IPS-20b (cell line): ENCODE data around the gene SORL1.

Source experiments
- H3K27ac ChIP-seq: one replicate; pipeline ENCODE4 v1.5.1; 2013; ENCODE audit warnings: low read length
- H3K27me3 ChIP-seq: 2 replicates; pipeline ENCODE4 v1.6.1; 2013; ENCODE audit warnings: mild to moderate bottlenecking, low read length, inconsistent platforms; ENCODE audit not compliant: insufficient read depth
- H3K36me3 ChIP-seq: 2 replicates; pipeline ENCODE4 v1.6.1; 2013; ENCODE audit warnings: low read depth, mild to moderate bottlenecking, inconsistent platforms, low read length, moderate library complexity; ENCODE audit not compliant: insufficient read depth
- H3K4me1 ChIP-seq: 2 replicates; pipeline ENCODE4 v1.6.1; 2013; ENCODE audit warnings: mild to moderate bottlenecking, control low read depth, inconsistent platforms, low read length, moderate library complexity; ENCODE audit not compliant: insufficient read depth
- H3K4me3 ChIP-seq: 2 replicates; pipeline ENCODE4 v1.5.1; 2013; ENCODE audit warnings: mild to moderate bottlenecking, low read length, inconsistent platforms
- H3K9ac ChIP-seq: 2 replicates; pipeline ENCODE4 v1.6.1; 2013; ENCODE audit warnings: low read depth, mild to moderate bottlenecking, inconsistent platforms, low read length, moderate library complexity
- H3K9me3 ChIP-seq: 2 replicates; pipeline ENCODE4 v1.6.1; 2013; ENCODE audit warnings: mild to moderate bottlenecking, low read depth, low read length, inconsistent platforms; ENCODE audit not compliant: insufficient read depth

The SORL1 gene

GRCh38 chr11:121575963-121576290 is 123.8 kb downstream of the SORL1 start:
- peaks cover 98% of the 10 kb centered on the region for H3K36me3 ChIP-seq
- no peak overlapping the region for H3K4me3 ChIP-seq
- H3K4me1 ChIP-seq, result no peaks in the 10 kb centered on the region
- no peak overlapping the region for H3K9ac ChIP-seq
- no peak overlapping the region for H3K27ac ChIP-seq
- peaks cover 8% of the 10 kb centered on the region; the same call in 1 of the 2 replicates for H3K9me3 ChIP-seq
- no peaks in the 10 kb centered on the region for H3K27me3 ChIP-seq

GRCh38 chr11:121576531-121576930 is 124.4 kb downstream of the SORL1 start:
- Histone ChIP-seq H3K27ac (no peak overlapping the region), H3K4me1 (no peaks in the 10 kb centered on the region), H3K36me3 (peaks cover 98% of the 10 kb centered on the region), H3K4me3 (no peak overlapping the region), H3K27me3 (no peaks in the 10 kb centered on the region), H3K9ac (no peak overlapping the region), H3K9me3 (peaks cover 8% of the 10 kb centered on the region; the same call in 1 of the 2 replicates)

- no peak overlapping the region for H3K4me3 ChIP-seq
- H3K9me3 ChIP-seq, result peaks cover 8% of the 10 kb centered on the region; the same call in 1 of the 2 replicates
- H3K4me1 ChIP-seq, result no peaks in the 10 kb centered on the region
- no peak overlapping the region for H3K9ac ChIP-seq
- no peaks in the 10 kb centered on the region for H3K27me3 ChIP-seq
- peaks cover 98% of the 10 kb centered on the region for H3K36me3 ChIP-seq
- H3K27ac ChIP-seq, result no peak overlapping the region
Observed at GRCh38 chr11:121577106-121577848, 125.2 kb downstream of the SORL1 start.

GRCh38 chr11:121578251-121578976 is 126.3 kb downstream of the SORL1 start:
- Histone ChIP-seq H3K9ac (no peak overlapping the region), H3K9me3 (peaks cover 8% of the 10 kb centered on the region; the same call in 1 of the 2 replicates), H3K36me3 (peaks cover 100% of the 10 kb centered on the region), H3K4me3 (no peak overlapping the region), H3K4me1 (no peaks in the 10 kb centered on the region), H3K27me3 (no peaks in the 10 kb centered on the region), H3K27ac (no peak overlapping the region)

- Histone ChIP-seq H3K9me3 (peaks cover 8% of the 10 kb centered on the region; the same call in 1 of the 2 replicates), H3K36me3 (peaks cover 100% of the 10 kb centered on the region), H3K9ac (no peak overlapping the region), H3K27me3 (no peaks in the 10 kb centered on the region), H3K4me3 (no peak overlapping the region), H3K4me1 (no peaks in the 10 kb centered on the region), H3K27ac (no peak overlapping the region)
Observed at GRCh38 chr11:121580154-121580553, 128.0 kb downstream of the SORL1 start.

GRCh38 chr11:121581607-121582006 is 129.5 kb downstream of the SORL1 start:
- Histone ChIP-seq H3K36me3 (peaks cover 100% of the 10 kb centered on the region), H3K4me1 (no peaks in the 10 kb centered on the region), H3K27ac (no peak overlapping the region), H3K27me3 (no peaks in the 10 kb centered on the region), H3K4me3 (no peak overlapping the region), H3K9me3 (peaks cover 8% of the 10 kb centered on the region; the same call in 1 of the 2 replicates), H3K9ac (no peak overlapping the region)

- H3K9me3 ChIP-seq, result peaks cover 8% of the 10 kb centered on the region; the same call in 1 of the 2 replicates
- no peak overlapping the region for H3K4me3 ChIP-seq
- no peaks in the 10 kb centered on the region for H3K4me1 ChIP-seq
- H3K27me3 ChIP-seq, result no peaks in the 10 kb centered on the region
- no peak overlapping the region for H3K27ac ChIP-seq
- no peak overlapping the region for H3K9ac ChIP-seq
- H3K36me3 ChIP-seq, result peaks cover 100% of the 10 kb centered on the region
Observed at GRCh38 chr11:121582296-121582695, 130.2 kb downstream of the SORL1 start.

- Histone ChIP-seq H3K9me3 (peaks cover 8% of the 10 kb centered on the region; the same call in 1 of the 2 replicates), H3K4me3 (no peak overlapping the region), H3K4me1 (no peaks in the 10 kb centered on the region), H3K9ac (no peak overlapping the region), H3K27ac (no peak overlapping the region), H3K36me3 (peaks cover 100% of the 10 kb centered on the region), H3K27me3 (no peaks in the 10 kb centered on the region)
Observed at GRCh38 chr11:121583825-121584224, 131.7 kb downstream of the SORL1 start.

- no peak overlapping the region for H3K27ac ChIP-seq
- no peak overlapping the region for H3K9ac ChIP-seq
- H3K4me1 ChIP-seq, result no peaks in the 10 kb centered on the region
- peaks cover 99% of the 10 kb centered on the region for H3K36me3 ChIP-seq
- H3K9me3 ChIP-seq, result no peaks in the 10 kb centered on the region
- no peaks in the 10 kb centered on the region for H3K27me3 ChIP-seq
- no peak overlapping the region for H3K4me3 ChIP-seq
Observed at GRCh38 chr11:121586750-121587149, 134.6 kb downstream of the SORL1 start.

GRCh38 chr11:121587182-121587581 is 135.1 kb downstream of the SORL1 start:
- Histone ChIP-seq H3K36me3 (peaks cover 99% of the 10 kb centered on the region), H3K27ac (no peak overlapping the region), H3K4me3 (no peak overlapping the region), H3K9ac (no peak overlapping the region), H3K4me1 (no peaks in the 10 kb centered on the region), H3K9me3 (no peaks in the 10 kb centered on the region), H3K27me3 (no peaks in the 10 kb centered on the region)

GRCh38 chr11:121588747-121589146 is 136.6 kb downstream of the SORL1 start:
- H3K9ac ChIP-seq, result no peak overlapping the region
- H3K27me3 ChIP-seq, result no peaks in the 10 kb centered on the region
- peaks cover 99% of the 10 kb centered on the region for H3K36me3 ChIP-seq
- no peak overlapping the region for H3K27ac ChIP-seq
- H3K9me3 ChIP-seq, result no peaks in the 10 kb centered on the region
- H3K4me1 ChIP-seq, result no peaks in the 10 kb centered on the region
- H3K4me3 ChIP-seq, result no peak overlapping the region
